ENCODE results near the gene IL1RAPL1.

The IL1RAPL1 gene

DNA sequence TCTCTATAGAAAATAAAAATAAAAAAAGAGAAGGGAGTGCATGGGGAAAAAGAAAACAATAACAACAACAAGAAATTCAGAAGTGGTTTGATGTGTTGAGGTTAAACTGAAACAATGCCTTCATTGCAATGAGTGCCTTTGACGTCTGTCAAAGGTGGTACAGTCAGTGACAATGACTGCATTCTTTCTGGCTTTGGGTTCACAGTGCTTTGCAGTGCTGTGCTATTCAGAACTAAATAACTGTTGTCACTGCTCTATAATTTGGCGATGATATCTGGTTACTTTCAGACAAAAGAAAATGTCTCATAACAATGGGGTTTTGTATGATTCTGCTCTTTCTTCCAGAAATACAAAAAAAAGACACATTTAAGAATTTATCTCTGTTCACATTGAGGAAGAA is 1139.6 kb downstream of the IL1RAPL1 start (continued):
- no peak for TF ChIP-seq POU6F1 (CRISPR knock-in tag; IDR thresholded peaks at IDR 0.05; ENCODE audit: borderline replicate concordance, low read depth)
- no peak for TF ChIP-seq ZC3H10 (CRISPR knock-in tag; IDR thresholded peaks at IDR 0.05)
- TF ChIP-seq ESRRG (CRISPR knock-in tag; IDR thresholded peaks at IDR 0.05), result no peak
- TF ChIP-seq BACH2 (CRISPR knock-in tag; IDR thresholded peaks at IDR 0.05; ENCODE audit: borderline replicate concordance), result no peak
- no peak for TF ChIP-seq CREB5 (CRISPR knock-in tag; IDR thresholded peaks at IDR 0.05; ENCODE audit: low read depth)
- no peak for TF ChIP-seq ZNF70 (CRISPR knock-in tag; IDR thresholded peaks at IDR 0.05)
- no peak for TF ChIP-seq ISL1 (CRISPR knock-in tag; IDR thresholded peaks at IDR 0.05)

DNA sequence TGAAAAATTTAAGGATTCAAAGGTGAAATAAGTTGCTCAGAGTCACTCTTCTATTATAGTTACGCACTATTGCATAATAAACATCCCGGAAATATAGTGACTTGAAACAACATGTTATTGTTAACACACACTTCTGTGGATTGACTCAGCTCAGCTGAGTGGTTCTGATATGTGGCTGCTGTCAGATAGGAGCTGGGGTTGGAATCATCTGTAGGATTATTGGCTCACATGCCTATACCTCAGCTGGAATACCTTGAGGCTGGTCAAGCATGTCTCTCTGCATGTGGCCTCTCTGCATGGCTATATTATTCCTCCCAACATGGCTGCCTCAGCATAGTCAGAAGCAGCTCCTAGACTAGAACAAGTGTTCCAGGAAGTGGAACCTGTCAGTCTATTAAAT is 1141.4 kb downstream of the IL1RAPL1 start:
- TF ChIP-seq ZNF70 (CRISPR knock-in tag; IDR thresholded peaks at IDR 0.05), result no peak
- TF ChIP-seq ZC3H10 (CRISPR knock-in tag; IDR thresholded peaks at IDR 0.05), result no peak
- TF ChIP-seq ZFP30 (CRISPR knock-in tag; IDR thresholded peaks at IDR 0.05), result no peak
- no peak for TF ChIP-seq ARNTL (CRISPR knock-in tag; IDR thresholded peaks at IDR 0.05; ENCODE audit: borderline replicate concordance, low read depth)
- TF ChIP-seq, protein P1, sequence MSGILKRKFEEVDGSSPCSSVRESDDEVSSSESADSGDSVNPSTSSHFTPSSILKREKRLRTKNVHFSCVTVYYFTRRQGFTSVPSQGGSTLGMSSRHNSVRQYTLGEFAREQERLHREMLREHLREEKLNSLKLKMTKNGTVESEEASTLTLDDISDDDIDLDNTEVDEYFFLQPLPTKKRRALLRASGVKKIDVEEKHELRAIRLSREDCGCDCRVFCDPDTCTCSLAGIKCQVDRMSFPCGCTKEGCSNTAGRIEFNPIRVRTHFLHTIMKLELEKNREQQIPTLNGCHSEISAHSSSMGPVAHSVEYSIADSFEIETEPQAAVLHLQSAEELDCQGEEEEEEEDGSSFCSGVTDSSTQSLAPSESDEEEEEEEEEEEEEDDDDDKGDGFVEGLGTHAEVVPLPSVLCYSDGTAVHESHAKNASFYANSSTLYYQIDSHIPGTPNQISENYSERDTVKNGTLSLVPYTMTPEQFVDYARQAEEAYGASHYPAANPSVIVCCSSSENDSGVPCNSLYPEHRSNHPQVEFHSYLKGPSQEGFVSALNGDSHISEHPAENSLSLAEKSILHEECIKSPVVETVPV (CRISPR knock-in tag; IDR thresholded peaks at IDR 0.05), result no peak
- TF ChIP-seq SNAI2 (CRISPR knock-in tag; IDR thresholded peaks at IDR 0.05), result no peak
- no peak for TF ChIP-seq OSR1 (CRISPR knock-in tag; IDR thresholded peaks at IDR 0.05)
- TF ChIP-seq BACH2 (CRISPR knock-in tag; IDR thresholded peaks at IDR 0.05; ENCODE audit: borderline replicate concordance), result no peak
- TF ChIP-seq ISL1 (CRISPR knock-in tag; IDR thresholded peaks at IDR 0.05), result no peak
- TF ChIP-seq RARB (CRISPR knock-in tag; IDR thresholded peaks at IDR 0.05), result no peak
- no peak for TF ChIP-seq CREB5 (CRISPR knock-in tag; IDR thresholded peaks at IDR 0.05; ENCODE audit: low read depth)
- no peak for TF ChIP-seq CSDC2 (CRISPR knock-in tag; IDR thresholded peaks at IDR 0.05)
- no peak for TF ChIP-seq POU6F1 (CRISPR knock-in tag; IDR thresholded peaks at IDR 0.05; ENCODE audit: borderline replicate concordance, low read depth)
- TF ChIP-seq TOX (CRISPR knock-in tag; IDR thresholded peaks at IDR 0.05; ENCODE audit: borderline replicate concordance), result no peak
- ATAC-seq, result no peak

- TF ChIP-seq ZNF8 (CRISPR knock-in tag; IDR thresholded peaks at IDR 0.05) (no peak), ZC3H10 (CRISPR knock-in tag; IDR thresholded peaks at IDR 0.05) (no peak), RARB (CRISPR knock-in tag; IDR thresholded peaks at IDR 0.05) (no peak), PATZ1 (CRISPR knock-in tag; IDR thresholded peaks at IDR 0.05; ENCODE audit: borderline replicate concordance) (no peak), ZFP3 (CRISPR knock-in tag; IDR thresholded peaks at IDR 0.05) (no peak), GLIS3 (CRISPR knock-in tag; IDR thresholded peaks at IDR 0.05) (no peak), POU6F1 (CRISPR knock-in tag; IDR thresholded peaks at IDR 0.05; ENCODE audit: borderline replicate concordance, low read depth) (no peak), SNAI2 (CRISPR knock-in tag; IDR thresholded peaks at IDR 0.05) (no peak), ESRRG (CRISPR knock-in tag; IDR thresholded peaks at IDR 0.05) (no peak)
- ATAC-seq, result no peak
These were observed 1157.7 kb downstream of the IL1RAPL1 start for GRCh38 chrX:29744966-29745365.

Data from SK-N-SH treated with all-trans-retinoic acid at 6 μM for 48 hours (cell line).